Measurements from ENCODE around the gene SLC44A1. TPM values are rescaled to one million over a fixed set of nuclear protein-coding genes. Genes with fewer than 3 reads are reported as not detected.

Gene SLC44A1
- total RNA-seq, 1 donor from 2014 or later: 22.6 TPM

GRCh38 chr9:105291422-105291859 lies 47.0 kb downstream of the SLC44A1 start:
- no peak for DNase-seq (ENCODE audit: low spot score)
- intact Hi-C loops (cut with DNase I): no loop called here

DNA sequence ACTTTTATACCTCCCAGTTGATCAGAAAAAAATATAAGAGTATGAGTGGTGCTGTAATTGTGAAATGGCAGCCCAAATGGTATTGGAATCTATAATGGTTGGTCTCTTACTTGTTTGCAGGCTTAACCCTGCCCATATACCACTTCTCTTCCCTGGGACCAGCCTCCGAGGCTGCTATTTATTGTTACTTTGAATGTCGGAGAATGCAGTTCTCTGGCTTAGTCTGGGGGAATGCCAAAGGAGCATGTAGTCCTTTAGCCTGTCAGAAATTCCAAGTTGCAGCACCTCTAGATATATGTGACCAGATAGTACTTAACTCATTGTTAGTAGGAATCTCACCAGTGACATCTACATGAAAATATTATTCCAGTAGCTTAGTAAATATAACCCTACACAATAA lies 47.5 kb downstream of the SLC44A1 start:
- intact Hi-C loops (cut with DNase I): no loop called here
- DNase-seq (ENCODE audit: low spot score): no peak

GRCh38 chr9:105293408-105293807 lies 49.0 kb downstream of the SLC44A1 start:
- no peak for DNase-seq (ENCODE audit: low spot score)
- intact Hi-C loops (cut with DNase I): no loop called here

DNA sequence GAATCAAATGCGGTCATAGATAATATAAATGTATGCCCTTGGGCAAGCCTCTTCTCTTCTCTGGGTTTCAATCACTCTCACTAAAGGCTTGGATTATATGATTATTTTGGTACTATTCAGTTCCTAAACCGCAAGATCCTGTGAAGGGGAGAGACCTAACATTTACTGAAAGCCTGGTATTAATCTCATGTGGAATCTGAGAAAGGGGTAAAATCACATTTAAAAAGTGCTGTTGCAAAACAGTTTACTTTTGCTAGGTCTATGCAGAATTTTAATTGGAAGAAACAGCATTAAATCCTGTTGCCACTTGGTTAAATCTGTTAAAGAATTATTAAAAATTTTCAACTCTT lies 50.7 kb downstream of the SLC44A1 start:
- intact Hi-C loops (cut with DNase I): loop anchor here (5.0 kb wide), 1 partner anchor 53 kb away; the partner anchor contains the start of gene SLC44A1
- no peak for DNase-seq (ENCODE audit: low spot score)

GRCh38 chr9:105295986-105296385 lies 51.5 kb downstream of the SLC44A1 start:
- intact Hi-C loops (cut with DNase I): loop anchor here (5.0 kb wide), 1 partner anchor 54 kb away; the partner anchor contains the start of gene SLC44A1

GRCh38 chr9:105296445-105296844 lies 52.0 kb downstream of the SLC44A1 start:
- no peak for DNase-seq (ENCODE audit: low spot score)
- intact Hi-C loops (cut with DNase I): loop anchor here (5.0 kb wide), 1 partner anchor 54 kb away; the partner anchor contains the start of gene SLC44A1

More at GRCh38 chr9:105295986-105296385, 51.5 kb downstream of the SLC44A1 start:
- DNase-seq (ENCODE audit: low spot score): no peak

- intact Hi-C loops (cut with DNase I): loop anchor here (5.0 kb wide), 1 partner anchor 55 kb away; the partner anchor contains the start of gene SLC44A1
These were observed 52.4 kb downstream of the SLC44A1 start for GRCh38 chr9:105296877-105297287.

DNA sequence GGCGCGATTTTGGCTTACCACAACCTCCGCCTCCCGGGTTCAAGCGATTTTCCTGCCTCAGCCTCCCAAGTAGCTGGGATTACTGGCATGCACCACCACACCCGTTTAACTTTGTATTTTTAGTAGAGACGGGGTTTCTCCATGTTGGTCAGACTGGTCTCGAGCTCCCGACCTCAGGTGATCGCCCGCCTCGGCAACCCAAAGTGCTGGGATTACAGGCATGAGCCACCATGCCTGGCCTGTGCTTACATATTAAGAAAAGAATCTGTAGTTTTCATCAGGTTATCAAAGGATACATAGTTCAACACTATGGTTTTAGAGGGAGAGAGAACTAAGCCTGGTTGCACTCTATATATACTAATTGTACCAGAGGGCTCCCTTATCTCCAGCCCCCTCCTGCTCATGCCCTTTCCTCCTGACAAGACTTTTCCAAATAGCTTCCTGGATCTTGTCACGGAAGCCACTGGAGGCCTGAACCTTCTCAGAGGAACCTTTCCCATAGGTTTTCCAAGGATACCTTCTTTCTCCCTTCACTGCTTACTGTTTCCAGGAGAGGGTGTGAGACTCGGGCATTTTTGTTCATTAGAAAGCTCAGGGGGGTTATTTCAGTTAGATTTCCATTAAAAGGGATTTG lies 53.1 kb downstream of the SLC44A1 start:
- intact Hi-C loops (cut with DNase I): loop anchor here (5.0 kb wide), 1 partner anchor 55 kb away; the partner anchor contains the start of gene SLC44A1
- DNase-seq (ENCODE audit: low spot score): no peak

More at GRCh38 chr9:105296877-105297287, 52.4 kb downstream of the SLC44A1 start:
- no peak for DNase-seq (ENCODE audit: low spot score)

DNA sequence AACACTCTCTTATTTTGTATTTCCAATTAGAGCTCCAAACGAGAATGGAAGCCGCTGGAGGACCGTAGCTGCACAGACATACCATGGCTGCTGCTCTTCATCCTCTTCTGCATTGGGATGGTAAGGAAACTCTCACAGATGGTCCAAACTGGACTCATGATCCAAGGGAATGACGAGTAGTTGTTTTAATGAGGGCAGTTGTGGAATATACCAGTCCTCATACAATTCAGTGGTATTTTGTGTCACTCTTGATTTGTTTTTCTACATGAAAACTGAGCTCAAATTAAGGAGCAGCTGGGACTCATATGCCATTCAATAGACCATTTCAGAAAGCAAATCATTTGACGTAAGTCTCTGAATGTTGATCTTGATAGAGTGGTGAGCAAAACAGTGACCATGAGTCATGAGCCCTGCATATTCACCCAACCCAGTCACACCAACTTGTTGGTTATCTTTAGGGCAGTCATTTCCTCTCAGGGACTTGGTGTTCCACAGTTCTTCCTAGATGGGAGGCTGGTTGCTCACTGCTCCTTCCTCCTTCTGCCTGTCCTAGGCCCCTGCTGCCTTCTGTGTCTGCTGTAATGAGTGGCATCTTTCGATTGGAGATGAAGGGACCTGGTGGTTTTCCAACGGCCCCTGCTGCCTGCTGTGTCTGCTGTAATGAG lies 54.9 kb downstream of the SLC44A1 start:
- intact Hi-C loops (cut with DNase I): loop anchor here (5.0 kb wide), 1 partner anchor 57 kb away; the partner anchor contains the start of gene SLC44A1
- no peak for DNase-seq (ENCODE audit: low spot score)

GRCh38 chr9:105302728-105303127 lies 58.3 kb downstream of the SLC44A1 start:
- intact Hi-C loops (cut with DNase I): no loop called here
- DNase-seq (ENCODE audit: low spot score): no peak

- DNase-seq (ENCODE audit: low spot score): no peak
- intact Hi-C loops (cut with DNase I): no loop called here
These were observed 61.4 kb downstream of the SLC44A1 start for GRCh38 chr9:105305856-105306255.

DNA sequence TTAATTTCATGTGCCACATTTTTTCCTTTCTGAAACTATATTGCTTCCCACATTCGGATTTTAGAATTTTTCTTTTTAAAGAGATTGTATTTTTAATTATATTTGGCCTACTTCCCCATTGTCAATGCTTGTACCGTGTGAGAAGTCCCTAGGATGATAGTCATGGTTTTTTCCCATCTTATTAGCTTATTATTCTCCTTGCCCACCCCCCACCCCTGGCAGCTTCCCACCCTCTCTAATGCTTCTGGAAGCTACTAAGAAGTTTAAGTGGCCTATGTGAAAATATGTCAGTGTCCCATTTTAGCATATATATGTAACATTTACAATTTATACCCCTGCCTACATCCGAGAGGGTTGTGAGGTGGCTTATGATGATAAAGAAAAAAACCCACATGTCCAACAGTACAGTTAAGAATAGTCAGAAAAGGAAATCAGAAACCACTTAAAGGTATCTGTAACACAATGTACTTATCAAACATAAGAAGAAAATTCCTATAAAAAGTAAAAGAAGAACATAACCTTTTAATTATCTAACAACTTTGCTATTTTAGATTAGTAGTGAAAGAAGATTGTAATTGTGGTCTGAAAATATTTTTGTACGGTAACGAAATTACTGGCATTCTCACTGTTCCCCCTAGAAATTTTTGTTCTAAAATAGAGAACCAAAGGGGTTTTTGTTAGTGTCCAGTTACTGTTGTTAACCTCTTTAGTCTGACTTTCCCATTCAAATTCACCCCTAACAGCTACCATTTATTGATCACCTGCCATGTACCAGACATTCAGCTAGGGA lies 62.1 kb downstream of the SLC44A1 start:
- DNase-seq (ENCODE audit: low spot score): no peak
- intact Hi-C loops (cut with DNase I): no loop called here

- intact Hi-C loops (cut with DNase I): no loop called here
- no peak for DNase-seq (ENCODE audit: low spot score)
These were observed 63.2 kb downstream of the SLC44A1 start for GRCh38 chr9:105307591-105308130.

GRCh38 chr9:105308461-105309341 lies 64.2 kb downstream of the SLC44A1 start:
- no peak for DNase-seq (ENCODE audit: low spot score)

GRCh38 chr9:105309531-105309931 lies 65.1 kb downstream of the SLC44A1 start:
- intact Hi-C loops (cut with DNase I): no loop called here
- DNase-seq (ENCODE audit: low spot score): no peak

More at GRCh38 chr9:105308461-105309341, 64.2 kb downstream of the SLC44A1 start:
- intact Hi-C loops (cut with DNase I): no loop called here

GRCh38 chr9:105311306-105311705 lies 66.9 kb downstream of the SLC44A1 start:
- intact Hi-C loops (cut with DNase I): loop anchor here (10.0 kb wide), 1 partner anchor 137 kb away; no protein-coding TSS in a partner anchor

GRCh38 chr9:105313238-105313637 lies 68.8 kb downstream of the SLC44A1 start:
- DNase-seq (ENCODE audit: low spot score): no peak
- intact Hi-C loops (cut with DNase I): loop anchor here (10.0 kb wide), 1 partner anchor 138 kb away; no protein-coding TSS in a partner anchor

More at GRCh38 chr9:105311306-105311705, 66.9 kb downstream of the SLC44A1 start:
- DNase-seq (ENCODE audit: low spot score): no peak

- intact Hi-C loops (cut with DNase I): loop anchor here (10.0 kb wide), 1 partner anchor 142 kb away; no protein-coding TSS in a partner anchor
These were observed 72.3 kb downstream of the SLC44A1 start for GRCh38 chr9:105316703-105317102.

More at GRCh38 chr9:105316703-105317102, 72.3 kb downstream of the SLC44A1 start:
- no peak for DNase-seq (ENCODE audit: low spot score)

Measured in cardiac septum (tissue), 1 donor.